Colonic mucosa (tissue), 4 donors: ENCODE results near the gene TLR5. TPM values are rescaled to one million over a fixed set of nuclear protein-coding genes. Genes with fewer than 3 reads are reported as not detected.

ENCODE experiments used
- DNase-seq: peaks from one replicate; pipeline ENCODE4 v3.0.0-alpha.2; 2020
- H3K27ac ChIP-seq: fragments of 200-600 bp; one replicate; pipeline ENCODE4 v1.8.0; 2021
- H3K27me3 ChIP-seq: fragments of 200-600 bp; one replicate; pipeline ENCODE4 v1.8.0; 2021
- H3K36me3 ChIP-seq: fragments of 200-600 bp; one replicate; pipeline ENCODE4 v1.8.0; 2021
- H3K4me1 ChIP-seq: fragments of 200-600 bp; one replicate; pipeline ENCODE4 v1.8.0; 2021; ENCODE audit warnings: mild to moderate bottlenecking
- H3K4me3 ChIP-seq: fragments of 200-600 bp; one replicate; pipeline ENCODE4 v1.8.0; 2021
- H3K9ac ChIP-seq, 2 donors: one replicate each; pipeline ENCODE4 v1.7.0; 2013; ENCODE audit warnings: control low read depth in 2 of 2, low read depth in 2 of 2, low read length in 2 of 2
- H3K9me3 ChIP-seq: fragments of 200-600 bp; one replicate; pipeline ENCODE4 v1.8.0; 2021
- CTCF ChIP-seq: fragments of 200-600 bp; IDR thresholded peaks from one replicate; pipeline ENCODE4 v1.8.0; 2022; ENCODE audit warnings: antibody characterized with exemption, mild to moderate bottlenecking
- intact Hi-C: fragments of 100-400 bp; cut with DNase I; formaldehyde crosslinking; loops from one replicate; pipeline ENCODE4 v1.14.1; 2022
- total RNA-seq, 2 donors: library from RNA; stranded (reverse); fragmentation: NEBNext Ultra II Directional in 1 of 2; extraction: Animal tissue kit (Norgen Biotek cat#: 25700) in 1 of 2; gene quantifications; one replicate each; pipeline ENCODE4 v1.2.1, GENCODE V29; 2021
- donor health status: healthy.
- donor health status: DM: no; HTN: no; CAD: no.
- donor health status: DM: no; HTN: no; CAD: no.

TLR5 gene
- total RNA-seq, 2 donors from 2014 or later, result 1.7 to 3.0 TPM

GRCh38 chr1:223135176-223135942 lies 7.7 kb downstream of the TLR5 start:
- intact Hi-C loops, result no loop called here
- no peak overlapping the region for H3K27ac ChIP-seq

GRCh38 chr1:223133824-223134435 lies 9.1 kb downstream of the TLR5 start:
- Histone ChIP-seq H3K4me1 (no peaks in the 10 kb centered on the region), H3K9ac (peak overlapping the region; percentile 17 to 60), H3K27ac (peak overlapping the region; percentile 58), H3K27me3 (no peaks in the 10 kb centered on the region), H3K36me3 (no peaks in the 10 kb centered on the region), H3K4me3 (peak overlapping the region; percentile 21), H3K9me3 (no peaks in the 10 kb centered on the region)
- peak; percentile 88 for DNase-seq
- intact Hi-C loops, result loop anchor here (2.0 kb wide), 1 partner anchor 551 kb away; no protein-coding TSS in a partner anchor
- TF ChIP-seq CTCF, result peak; percentile 97

More at GRCh38 chr1:223135176-223135942, 7.7 kb downstream of the TLR5 start:
- TF ChIP-seq CTCF, result no peak
- Histone ChIP-seq H3K9me3 (no peaks in the 10 kb centered on the region), H3K27me3 (no peaks in the 10 kb centered on the region), H3K36me3 (no peaks in the 10 kb centered on the region), H3K4me1 (no peaks in the 10 kb centered on the region), H3K9ac (no peak overlapping the region), H3K4me3 (no peak overlapping the region)
- DNase-seq, result peak; percentile 47

GRCh38 chr1:223133306-223133823 lies 9.7 kb downstream of the TLR5 start:
- Histone ChIP-seq H3K27ac (no peak overlapping the region), H3K27me3 (no peaks in the 10 kb centered on the region), H3K4me3 (no peak overlapping the region), H3K4me1 (no peaks in the 10 kb centered on the region), H3K9me3 (no peaks in the 10 kb centered on the region), H3K36me3 (no peaks in the 10 kb centered on the region), H3K9ac (peak overlapping the region in 1 of 2 donors; percentile 31)
- intact Hi-C loops, result loop anchor here (2.0 kb wide), 1 partner anchor 551 kb away; no protein-coding TSS in a partner anchor
- DNase-seq, result no peak
- TF ChIP-seq CTCF, result no peak

GRCh38 chr1:223129229-223129901 lies 13.7 kb downstream of the TLR5 start:
- peak overlapping the region in 1 of 2 donors; percentile 67 for H3K9ac ChIP-seq
- H3K36me3 ChIP-seq, result no peaks in the 10 kb centered on the region
- no peak overlapping the region for H3K27ac ChIP-seq
- intact Hi-C loops, result no loop called here
- no peaks in the 10 kb centered on the region for H3K9me3 ChIP-seq
- no peaks in the 10 kb centered on the region for H3K4me1 ChIP-seq
- H3K27me3 ChIP-seq, result no peaks in the 10 kb centered on the region
- TF ChIP-seq CTCF, result peak; percentile 82
- no peak overlapping the region for H3K4me3 ChIP-seq
- DNase-seq, result peak; percentile 75

GRCh38 chr1:223126741-223127140 lies 16.3 kb downstream of the TLR5 start:
- no peak overlapping the region for H3K4me3 ChIP-seq
- TF ChIP-seq CTCF, result no peak

More at GRCh38 chr1:223126741-223127140, 16.3 kb downstream of the TLR5 start:
- Histone ChIP-seq H3K4me1 (no peaks in the 10 kb centered on the region), H3K27me3 (no peaks in the 10 kb centered on the region), H3K9me3 (no peaks in the 10 kb centered on the region), H3K36me3 (no peaks in the 10 kb centered on the region), H3K9ac (no peak overlapping the region), H3K27ac (no peak overlapping the region)
- intact Hi-C loops, result no loop called here
- DNase-seq, result no peak
